Right lobe of liver (tissue), 4 donors: Measurements from ENCODE around the gene OR11G2.

Experiments
- POLR2A ChIP-seq: fragments of 450-650 bp; IDR thresholded peaks from one replicate; pipeline ENCODE4 v1.6.1; 2017; ENCODE audit warnings: antibody characterized with exemption, mild to moderate bottlenecking
- TF ChIP-seq, protein P1 (sequence below), 4 donors: fragments of 200-600 bp in 3 of 4; fragments of 450-650 bp in 1 of 4; IDR thresholded peaks; one replicate each; pipeline versions ENCODE4 v1.5.1 to v1.8.0; 2016 to 2022; ENCODE audit warnings: antibody characterized with exemption in 4 of 4, mild to moderate bottlenecking in 2 of 4
- donor health status: DM: no; HTN: no; CAD: no.
- donor health status: DM: no; HTN: no; CAD: no.
- donor health status: DM: no; HTN: yes; CAD: no.

DNA sequence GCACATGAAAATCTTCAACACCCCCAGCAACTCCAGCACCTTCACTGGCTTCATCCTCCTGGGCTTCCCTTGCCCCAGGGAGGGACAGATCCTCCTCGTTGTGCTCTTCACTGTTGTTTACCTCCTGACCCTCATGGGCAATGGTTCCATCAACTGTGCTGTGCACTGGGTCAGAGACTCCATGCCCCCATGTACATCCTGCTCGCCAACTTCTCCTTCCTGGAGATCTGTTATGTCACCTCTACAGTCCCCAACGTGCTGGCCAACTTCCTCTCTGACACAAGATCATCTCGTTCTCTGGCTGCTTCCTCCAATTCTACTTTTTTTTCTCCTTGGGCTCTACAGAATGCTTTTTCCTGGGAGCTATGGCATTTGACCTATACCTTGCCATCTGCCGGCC lies 11.5 kb upstream of the OR11G2 start:
- no peak for TF ChIP-seq POLR2A
- TF ChIP-seq, protein P1, sequence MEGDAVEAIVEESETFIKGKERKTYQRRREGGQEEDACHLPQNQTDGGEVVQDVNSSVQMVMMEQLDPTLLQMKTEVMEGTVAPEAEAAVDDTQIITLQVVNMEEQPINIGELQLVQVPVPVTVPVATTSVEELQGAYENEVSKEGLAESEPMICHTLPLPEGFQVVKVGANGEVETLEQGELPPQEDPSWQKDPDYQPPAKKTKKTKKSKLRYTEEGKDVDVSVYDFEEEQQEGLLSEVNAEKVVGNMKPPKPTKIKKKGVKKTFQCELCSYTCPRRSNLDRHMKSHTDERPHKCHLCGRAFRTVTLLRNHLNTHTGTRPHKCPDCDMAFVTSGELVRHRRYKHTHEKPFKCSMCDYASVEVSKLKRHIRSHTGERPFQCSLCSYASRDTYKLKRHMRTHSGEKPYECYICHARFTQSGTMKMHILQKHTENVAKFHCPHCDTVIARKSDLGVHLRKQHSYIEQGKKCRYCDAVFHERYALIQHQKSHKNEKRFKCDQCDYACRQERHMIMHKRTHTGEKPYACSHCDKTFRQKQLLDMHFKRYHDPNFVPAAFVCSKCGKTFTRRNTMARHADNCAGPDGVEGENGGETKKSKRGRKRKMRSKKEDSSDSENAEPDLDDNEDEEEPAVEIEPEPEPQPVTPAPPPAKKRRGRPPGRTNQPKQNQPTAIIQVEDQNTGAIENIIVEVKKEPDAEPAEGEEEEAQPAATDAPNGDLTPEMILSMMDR (IDR thresholded peaks at IDR 0.05), result no peak
